Measurements from ENCODE around the gene SLC13A1.
"Not testable (repeated sequence)": the region's sequence is repeated elsewhere in the genome, so short reads cannot be mapped to it uniquely, and the experiment has no call there.

The SLC13A1 gene

GRCh38 chr7:123096434-123096833, 103.3 kb downstream of the SLC13A1 start:
- Histone ChIP-seq H3K27me3 (peaks cover 3% of the 10 kb centered on the region; the same call in 1 of the 2 replicates), H3K4me1 (no peaks in the 10 kb centered on the region), H3K9me3 (no peaks in the 10 kb centered on the region), H3K4me3 (ENCODE audit: low read depth, low read length) (no peak overlapping the region), H3K36me3 (no peaks in the 10 kb centered on the region)
- TF ChIP-seq CTCF (IDR thresholded peaks at IDR 0.05; ENCODE audit: low read depth, low read length): no peak
- no peak for DNase-seq

- no peak for TF ChIP-seq CTCF (IDR thresholded peaks at IDR 0.05; ENCODE audit: low read depth, low read length)
- H3K4me1 ChIP-seq: no peaks in the 10 kb centered on the region
- no peaks in the 10 kb centered on the region for H3K36me3 ChIP-seq
- H3K27me3 ChIP-seq: no peaks in the 10 kb centered on the region
- DNase-seq: no peak
- no peaks in the 10 kb centered on the region for H3K9me3 ChIP-seq
- H3K4me3 ChIP-seq (ENCODE audit: low read depth, low read length): no peak overlapping the region
Measured at GRCh38 chr7:123090456-123090855, 109.3 kb downstream of the SLC13A1 start.

- not testable (repeated sequence) for H3K4me1 ChIP-seq; H3K4me3 ChIP-seq (ENCODE audit: low read depth, low read length); H3K27me3 ChIP-seq; DNase-seq; H3K9me3 ChIP-seq; H3K36me3 ChIP-seq
Measured at GRCh38 chr7:123086910-123087309, 112.9 kb downstream of the SLC13A1 start.

GRCh38 chr7:123084861-123085260, 114.9 kb downstream of the SLC13A1 start:
- H3K4me3 ChIP-seq (ENCODE audit: low read depth, low read length); H3K9me3 ChIP-seq; H3K36me3 ChIP-seq; H3K27me3 ChIP-seq; DNase-seq; H3K4me1 ChIP-seq: not testable (repeated sequence)

- no peak for DNase-seq
- Histone ChIP-seq H3K4me3 (ENCODE audit: low read depth, low read length) (no peak overlapping the region), H3K36me3 (no peaks in the 10 kb centered on the region), H3K9me3 (no peaks in the 10 kb centered on the region), H3K27me3 (peaks cover 12% of the 10 kb centered on the region; the same call in 1 of the 2 replicates), H3K4me1 (no peaks in the 10 kb centered on the region)
- TF ChIP-seq CTCF (IDR thresholded peaks at IDR 0.05; ENCODE audit: low read depth, low read length): no peak
Measured at GRCh38 chr7:123079021-123079420, 120.7 kb downstream of the SLC13A1 start.

GRCh38 chr7:123075838-123076467, 123.8 kb downstream of the SLC13A1 start:
- Histone ChIP-seq H3K4me1 (no peaks in the 10 kb centered on the region), H3K4me3 (ENCODE audit: low read depth, low read length) (no peak overlapping the region), H3K36me3 (no peaks in the 10 kb centered on the region), H3K27me3 (peaks cover 12% of the 10 kb centered on the region; the same call in 1 of the 2 replicates), H3K9me3 (no peaks in the 10 kb centered on the region)
- no peak for TF ChIP-seq CTCF (IDR thresholded peaks at IDR 0.05; ENCODE audit: low read depth, low read length)
- DNase-seq: no peak

- Histone ChIP-seq H3K4me3 (ENCODE audit: low read depth, low read length) (no peak overlapping the region), H3K9me3 (no peaks in the 10 kb centered on the region), H3K4me1 (no peaks in the 10 kb centered on the region), H3K27me3 (peaks cover 4% of the 10 kb centered on the region; the same call in 1 of the 2 replicates), H3K36me3 (no peaks in the 10 kb centered on the region)
- peak; percentile 87 for TF ChIP-seq CTCF (IDR thresholded peaks at IDR 0.05; ENCODE audit: low read depth, low read length)
- DNase-seq: peak; percentile 43
Measured at GRCh38 chr7:123070702-123071286, 129.0 kb downstream of the SLC13A1 start.
